ENCODE measurements around the gene TMEM225B. TPM values are rescaled to one million over a fixed set of nuclear protein-coding genes. Genes with fewer than 3 reads are reported as not detected.
"Not testable (repeated sequence)": the region's sequence is repeated elsewhere in the genome, so short reads cannot be mapped to it uniquely, and the experiment has no call there.

The TMEM225B gene
- total RNA-seq, 1 experiment from 2014 or later, result not detected

GRCh38 chr7:99629643-99630042 is 31.6 kb downstream of the TMEM225B start:
- no peak for DNase-seq
- Histone ChIP-seq H3K4me3 (no peak overlapping the region), H3K9me3 (no peaks in the 10 kb centered on the region), H3K36me3 (peaks cover 7% of the 10 kb centered on the region), H3K27me3 (no peaks in the 10 kb centered on the region)

- no peaks in the 10 kb centered on the region for H3K9me3 ChIP-seq
- no peak overlapping the region for H3K4me3 ChIP-seq
- H3K36me3 ChIP-seq, result peaks cover 7% of the 10 kb centered on the region
- DNase-seq, result peak; percentile 9
- H3K27me3 ChIP-seq, result no peaks in the 10 kb centered on the region
Observed at GRCh38 chr7:99631295-99632109, 33.4 kb downstream of the TMEM225B start.

DNA sequence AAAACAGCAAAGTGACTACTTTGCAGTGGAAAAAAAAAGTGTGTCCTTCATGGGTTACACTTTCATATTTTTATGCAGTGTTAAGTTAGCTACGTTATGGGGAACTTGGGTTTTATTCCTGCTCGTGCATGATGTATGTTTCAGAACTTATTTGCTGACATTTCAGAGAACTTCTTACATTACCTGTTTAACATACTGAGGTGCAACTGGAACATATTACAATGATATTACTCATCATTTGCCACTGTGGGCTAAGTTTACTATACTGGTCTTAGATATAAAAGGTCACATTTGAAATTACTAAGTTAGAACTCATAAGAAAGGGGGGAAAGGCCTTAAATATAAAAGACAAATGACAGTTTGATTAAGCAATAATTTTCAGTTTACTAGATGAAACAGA is 39.3 kb downstream of the TMEM225B start:
- not testable (repeated sequence) for H3K4me3 ChIP-seq, H3K36me3 ChIP-seq, H3K27me3 ChIP-seq, DNase-seq, H3K9me3 ChIP-seq

DNA sequence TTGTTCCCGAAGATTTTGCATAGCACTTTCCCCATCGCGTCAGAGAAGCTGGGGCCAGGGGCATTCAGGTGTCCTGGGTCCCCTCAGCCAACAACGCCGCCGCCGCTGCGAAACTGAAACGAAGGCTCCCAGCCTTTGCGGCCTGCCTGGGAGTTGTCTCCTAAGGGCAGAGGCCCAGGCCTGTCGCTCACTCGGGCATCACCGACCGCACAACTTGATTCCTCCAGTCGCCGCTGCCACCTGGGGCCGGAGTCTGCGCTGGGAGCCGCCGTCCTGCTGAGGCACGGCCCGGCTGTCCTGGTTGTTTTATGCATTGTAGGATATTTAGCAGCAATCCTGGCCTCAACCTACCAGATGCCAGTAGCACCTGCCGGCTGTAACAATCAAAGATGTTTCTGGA is 40.7 kb downstream of the TMEM225B start:
- Histone ChIP-seq H3K4me3 (no peak overlapping the region), H3K36me3 (no peaks in the 10 kb centered on the region), H3K27me3 (no peaks in the 10 kb centered on the region), H3K9me3 (no peaks in the 10 kb centered on the region)
- DNase-seq, result no peak

DNA sequence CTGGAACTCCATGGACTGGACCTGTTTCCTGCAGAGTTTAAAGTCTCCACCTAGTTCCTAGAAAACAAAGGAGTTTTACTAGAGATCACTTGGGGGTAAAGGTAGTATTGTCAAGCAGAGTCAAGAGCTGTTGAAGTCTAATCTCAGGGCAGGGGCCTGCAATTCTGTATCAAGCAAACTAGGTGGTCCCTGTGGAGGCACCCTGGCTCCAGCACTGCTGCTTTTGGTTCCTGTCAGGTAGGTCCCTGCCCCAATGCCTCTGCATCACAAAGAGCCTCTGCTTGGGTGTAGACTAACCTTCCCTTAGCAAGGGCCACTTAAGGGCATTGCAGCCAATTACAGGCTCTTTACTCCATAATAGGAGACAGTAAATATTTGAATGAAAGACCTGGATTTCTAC is 41.2 kb downstream of the TMEM225B start:
- DNase-seq, result no peak
- Histone ChIP-seq H3K4me3 (no peak overlapping the region), H3K9me3 (no peaks in the 10 kb centered on the region), H3K27me3 (no peaks in the 10 kb centered on the region), H3K36me3 (no peaks in the 10 kb centered on the region)

DNA sequence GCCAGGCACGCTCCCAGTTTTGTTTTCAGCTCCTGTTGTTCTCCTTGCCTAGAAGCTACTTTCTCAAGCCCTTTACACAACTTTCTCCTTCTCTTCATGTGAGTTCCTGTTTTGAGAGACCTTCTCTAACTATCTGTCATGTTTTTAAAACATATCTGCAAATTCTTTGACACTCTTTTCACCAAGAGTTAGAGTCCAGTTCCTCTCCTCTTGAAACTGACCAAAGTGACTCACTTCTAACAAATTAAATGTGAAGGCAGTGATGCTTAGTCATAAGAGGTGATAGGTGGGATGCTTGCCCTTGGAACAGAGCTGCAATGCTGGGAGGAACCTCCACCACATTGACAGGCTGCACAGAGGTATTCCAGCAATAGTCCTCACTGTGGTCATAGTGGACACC is 44.0 kb downstream of the TMEM225B start:
- H3K27me3 ChIP-seq, result no peaks in the 10 kb centered on the region
- no peaks in the 10 kb centered on the region for H3K9me3 ChIP-seq
- no peaks in the 10 kb centered on the region for H3K36me3 ChIP-seq
- no peak overlapping the region for H3K4me3 ChIP-seq
- no peak for DNase-seq

DNA sequence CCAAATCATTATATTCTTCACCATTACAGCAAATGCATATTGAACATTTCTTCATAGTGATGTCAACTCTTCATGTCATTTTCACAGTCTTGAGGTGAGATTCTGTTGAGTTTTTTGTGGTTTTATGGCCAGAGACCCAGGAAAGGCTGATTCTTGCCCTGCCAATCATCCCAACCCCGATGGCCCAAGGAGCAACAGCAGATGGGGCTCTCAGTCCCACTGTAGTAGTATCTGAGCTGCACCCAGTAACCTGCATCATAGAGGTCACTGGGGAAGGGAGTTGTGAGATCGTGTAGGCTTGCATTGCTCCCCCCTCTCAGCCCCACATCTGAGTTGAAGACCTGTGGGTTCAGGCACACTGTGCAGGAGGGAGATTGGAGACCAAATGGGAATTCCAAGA is 45.4 kb downstream of the TMEM225B start:
- no peaks in the 10 kb centered on the region for H3K9me3 ChIP-seq
- no peak for DNase-seq
- no peaks in the 10 kb centered on the region for H3K36me3 ChIP-seq
- no peaks in the 10 kb centered on the region for H3K27me3 ChIP-seq
- H3K4me3 ChIP-seq, result no peak overlapping the region

DNA sequence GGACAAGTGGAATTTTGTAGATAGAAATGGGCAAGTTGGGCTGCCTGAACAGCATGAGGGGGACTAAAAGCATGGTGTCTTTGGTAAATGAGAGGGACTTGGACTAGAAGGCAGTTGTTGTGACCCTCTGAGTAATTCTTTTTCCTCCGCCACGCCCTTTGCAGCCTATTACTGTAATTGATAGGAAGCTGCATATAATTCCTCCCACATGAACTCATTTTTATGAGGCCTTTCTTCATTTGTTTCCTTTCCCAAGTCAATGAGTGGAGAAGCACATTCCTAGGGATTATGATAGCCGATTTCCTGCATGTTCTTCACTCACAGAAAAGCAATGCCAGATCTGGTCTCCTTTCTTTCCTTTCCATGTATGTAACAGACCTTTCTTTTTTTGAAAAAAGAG is 46.4 kb downstream of the TMEM225B start:
- H3K4me3 ChIP-seq, result no peak overlapping the region
- H3K36me3 ChIP-seq, result no peaks in the 10 kb centered on the region
- H3K9me3 ChIP-seq, result no peaks in the 10 kb centered on the region
- H3K27me3 ChIP-seq, result no peaks in the 10 kb centered on the region
- DNase-seq, result no peak

DNA sequence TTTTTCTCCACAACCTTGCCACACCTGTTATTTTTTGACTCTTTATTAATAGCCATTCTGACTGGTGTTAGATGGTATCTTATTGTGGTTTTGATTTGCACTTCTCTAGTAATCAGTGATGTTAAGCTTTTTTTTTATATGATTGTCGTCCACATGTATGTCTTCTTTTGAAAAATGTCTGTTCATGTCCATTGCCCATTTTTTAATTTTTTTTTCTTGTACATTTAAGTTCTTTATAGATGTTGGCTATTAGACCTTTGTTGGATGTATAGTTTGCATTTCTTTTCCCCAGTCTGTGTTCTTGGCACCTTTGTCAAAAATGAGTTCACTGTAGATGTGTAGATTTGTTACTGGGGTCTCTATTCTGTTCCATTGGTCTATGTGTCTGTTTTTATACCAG is 47.5 kb downstream of the TMEM225B start:
- Histone ChIP-seq H3K9me3 (no peaks in the 10 kb centered on the region), H3K27me3 (no peaks in the 10 kb centered on the region), H3K4me3 (no peak overlapping the region), H3K36me3 (no peaks in the 10 kb centered on the region)
- no peak for DNase-seq

DNA sequence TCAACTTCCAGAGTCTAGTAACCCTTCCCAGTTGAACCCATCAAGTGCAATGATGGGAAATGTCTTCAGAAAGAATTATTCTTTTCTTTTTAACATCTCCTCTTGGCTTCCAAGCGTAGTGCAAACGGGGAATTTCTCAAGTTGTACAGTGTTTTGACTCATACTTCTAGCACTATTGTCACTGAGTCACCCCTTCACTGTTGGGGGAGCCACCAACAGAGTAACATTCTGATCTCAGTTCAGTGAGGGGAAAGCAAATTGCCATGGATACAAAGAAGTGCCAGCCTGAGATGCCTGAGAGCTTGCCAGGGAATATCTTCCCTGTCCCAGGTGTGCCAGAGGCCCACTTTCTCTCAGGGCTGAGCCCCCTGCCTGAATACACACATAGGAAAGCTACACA is 50.8 kb downstream of the TMEM225B start:
- DNase-seq, result no peak

DNA sequence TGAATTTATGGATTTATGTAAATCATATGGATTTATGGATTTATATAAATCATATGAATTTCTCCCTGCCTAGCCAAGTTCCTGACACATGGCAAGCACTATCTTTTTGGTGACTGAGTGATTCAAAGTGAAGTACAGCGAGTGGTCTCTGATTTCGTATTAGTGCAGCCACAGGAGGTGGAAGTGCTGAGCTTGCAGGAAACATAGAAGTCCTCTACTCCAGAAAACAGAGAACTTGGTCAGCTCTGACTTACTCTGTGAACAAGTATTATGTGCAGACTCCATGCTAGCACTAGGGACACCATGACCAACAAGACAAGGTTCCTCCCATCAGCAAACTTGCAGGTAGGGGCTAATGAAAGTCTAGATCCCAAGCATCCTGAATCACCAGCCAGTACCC is 53.2 kb downstream of the TMEM225B start:
- no peak overlapping the region for H3K4me3 ChIP-seq
- DNase-seq, result no peak
- no peaks in the 10 kb centered on the region for H3K27me3 ChIP-seq
- no peaks in the 10 kb centered on the region for H3K36me3 ChIP-seq
- H3K9me3 ChIP-seq, result no peaks in the 10 kb centered on the region

More for the DNA sequence above, 50.8 kb downstream of the TMEM225B start:
- H3K36me3 ChIP-seq, result no peaks in the 10 kb centered on the region
- H3K9me3 ChIP-seq, result no peaks in the 10 kb centered on the region
- no peaks in the 10 kb centered on the region for H3K27me3 ChIP-seq
- H3K4me3 ChIP-seq, result no peak overlapping the region

DNA sequence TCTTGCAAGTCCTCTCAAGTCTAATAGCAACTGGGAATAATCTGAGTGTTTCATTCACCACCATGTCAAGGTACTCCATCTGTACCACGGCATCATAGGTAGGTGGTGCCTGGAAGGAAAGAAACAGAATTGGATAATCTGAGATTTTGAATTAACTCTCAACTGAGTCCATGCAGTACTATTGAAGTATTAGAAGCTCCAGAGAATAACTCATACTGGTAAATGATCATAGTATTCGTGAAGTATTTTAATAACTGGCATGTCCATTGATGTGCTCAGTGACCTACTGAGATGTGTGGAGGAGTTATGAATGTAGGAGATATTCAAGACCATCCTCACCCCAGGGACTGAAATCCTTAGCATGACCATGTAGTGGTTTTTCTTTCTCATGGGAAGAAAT is 54.6 kb downstream of the TMEM225B start:
- no peak for DNase-seq
- Histone ChIP-seq H3K4me3 (no peak overlapping the region), H3K27me3 (no peaks in the 10 kb centered on the region), H3K9me3 (no peaks in the 10 kb centered on the region), H3K36me3 (no peaks in the 10 kb centered on the region)

GRCh38 chr7:99653269-99653668 is 55.2 kb downstream of the TMEM225B start:
- H3K27me3 ChIP-seq, H3K9me3 ChIP-seq, H3K36me3 ChIP-seq, H3K4me3 ChIP-seq, DNase-seq: not testable (repeated sequence)

DNA sequence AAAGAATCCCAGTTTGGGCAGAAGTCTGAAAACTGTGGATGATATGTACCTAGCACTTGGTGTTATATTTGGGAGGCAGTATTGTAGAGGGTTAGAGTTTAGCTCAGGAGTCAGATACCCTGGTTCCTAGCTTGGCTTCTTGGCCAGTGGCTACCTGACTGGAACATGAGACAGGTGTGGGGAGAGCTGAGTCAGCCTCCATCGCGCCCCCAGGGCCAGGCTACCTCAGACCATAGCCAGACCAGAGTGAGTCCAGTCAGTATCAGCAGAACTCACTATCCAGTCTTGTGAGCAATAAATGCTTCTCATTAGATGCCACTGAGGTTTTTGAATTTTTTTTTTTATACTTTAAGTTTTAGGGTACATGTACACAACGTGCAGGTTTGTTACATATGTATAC is 55.7 kb downstream of the TMEM225B start:
- Histone ChIP-seq H3K27me3 (no peaks in the 10 kb centered on the region), H3K4me3 (no peak overlapping the region), H3K9me3 (no peaks in the 10 kb centered on the region), H3K36me3 (no peaks in the 10 kb centered on the region)
- DNase-seq, result no peak

DNA sequence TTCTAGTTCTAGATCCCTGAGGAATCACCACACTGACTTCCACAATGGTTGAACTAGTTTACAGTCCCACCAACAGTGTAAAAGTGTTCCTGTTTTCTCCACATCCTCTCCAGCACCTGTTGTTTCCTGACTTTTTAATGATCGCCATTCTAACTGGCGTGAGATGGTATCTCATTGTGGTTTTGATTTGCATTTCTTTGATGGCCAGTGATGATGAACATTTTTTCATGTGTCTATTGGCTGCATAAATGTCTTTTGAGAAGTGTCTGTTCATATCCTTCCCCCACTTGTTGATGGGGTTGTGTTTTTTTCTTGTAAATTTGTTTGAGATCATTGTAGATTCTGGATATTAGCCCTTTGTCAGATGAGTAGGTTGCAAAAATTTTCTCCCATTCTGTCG is 56.6 kb downstream of the TMEM225B start:
- not testable (repeated sequence) for H3K9me3 ChIP-seq, H3K4me3 ChIP-seq, H3K36me3 ChIP-seq, DNase-seq, H3K27me3 ChIP-seq

DNA sequence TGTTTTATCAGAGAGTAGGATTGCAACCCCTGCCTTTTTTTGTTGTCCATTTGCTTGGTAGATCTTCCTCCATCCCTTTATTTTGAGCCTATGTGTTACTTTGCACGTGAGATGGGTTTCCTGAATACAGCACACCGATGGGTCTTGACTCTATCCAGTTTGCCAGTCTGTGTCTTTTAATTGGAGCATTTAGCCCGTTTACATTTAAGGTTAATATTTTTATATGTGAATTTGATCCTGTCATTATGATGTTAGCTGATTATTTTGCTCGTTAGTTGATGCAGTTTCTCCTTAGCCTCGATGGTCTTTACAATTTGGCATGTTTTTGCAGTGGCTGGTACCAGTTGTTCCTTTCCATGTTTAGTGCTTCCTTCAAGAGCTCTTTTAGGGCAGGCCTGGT is 59.8 kb downstream of the TMEM225B start:
- not testable (repeated sequence) for H3K9me3 ChIP-seq, H3K36me3 ChIP-seq, H3K4me3 ChIP-seq, H3K27me3 ChIP-seq, DNase-seq
